Skeletal muscle satellite cell (primary cell): ENCODE data around the gene CALD1.

Experiments
- H3K27me3 ChIP-seq: 2 replicates; pipeline ENCODE4 v1.7.0; 2013; ENCODE audit warnings: low read length; ENCODE audit not compliant: control insufficient read depth, insufficient read depth
- H3K36me3 ChIP-seq: 2 replicates; pipeline ENCODE4 v1.7.0; 2013; ENCODE audit warnings: mild to moderate bottlenecking, control low read depth, low read length; ENCODE audit not compliant: insufficient read depth
- H3K4me1 ChIP-seq: 2 replicates; pipeline ENCODE4 v1.7.0; 2013; ENCODE audit warnings: low read length; ENCODE audit not compliant: control insufficient read depth, insufficient read depth
- H3K4me2 ChIP-seq: 2 replicates; pipeline ENCODE4 v1.7.0; 2013; ENCODE audit warnings: mild to moderate bottlenecking, low read length
- H3K4me3 ChIP-seq: 2 replicates; pipeline ENCODE4 v1.7.0; 2013; ENCODE audit warnings: low read length
- H3K9ac ChIP-seq: 2 replicates; pipeline ENCODE4 v1.7.0; 2013; ENCODE audit warnings: mild to moderate bottlenecking, low read depth, low read length, moderate library complexity
- H3K9me3 ChIP-seq: replicated peaks from 2 replicates; pipeline ENCODE4 v1.7.0; 2013; ENCODE audit warnings: mild to moderate bottlenecking, control low read depth, low read length

CALD1 gene

DNA sequence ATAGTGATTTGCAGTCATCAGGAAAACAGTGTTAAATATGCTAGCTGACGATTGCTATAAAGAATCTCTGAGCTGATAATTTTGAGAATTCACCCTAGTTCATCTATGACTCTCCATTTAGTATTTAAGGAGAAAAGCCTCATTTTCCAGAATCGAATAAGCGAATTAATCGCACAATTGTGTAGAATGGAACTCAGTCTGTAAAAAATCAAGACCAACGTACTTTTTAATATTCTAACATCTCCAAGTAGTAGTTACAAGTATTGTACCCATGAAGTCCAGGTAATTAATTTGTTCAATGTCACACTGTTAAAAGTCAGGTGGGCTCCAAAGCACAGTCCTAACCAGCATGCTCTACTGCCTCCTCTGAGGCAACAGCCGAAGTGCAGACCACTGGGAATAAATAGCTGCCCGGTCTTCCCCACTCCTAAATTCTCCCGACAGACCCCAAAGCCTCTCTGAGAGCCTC lies 206.5 kb downstream of the CALD1 start:
- peak overlapping the region; percentile 84 for H3K9ac ChIP-seq
- no peaks in the 10 kb centered on the region for H3K9me3 ChIP-seq
- no peaks in the 10 kb centered on the region for H3K27me3 ChIP-seq
- no peaks in the 10 kb centered on the region for H3K36me3 ChIP-seq
- H3K4me1 ChIP-seq, result peaks cover 14% of the 10 kb centered on the region
- H3K4me2 ChIP-seq, result peak overlapping the region; percentile 91
- H3K4me3 ChIP-seq, result peak overlapping the region; percentile 93

DNA sequence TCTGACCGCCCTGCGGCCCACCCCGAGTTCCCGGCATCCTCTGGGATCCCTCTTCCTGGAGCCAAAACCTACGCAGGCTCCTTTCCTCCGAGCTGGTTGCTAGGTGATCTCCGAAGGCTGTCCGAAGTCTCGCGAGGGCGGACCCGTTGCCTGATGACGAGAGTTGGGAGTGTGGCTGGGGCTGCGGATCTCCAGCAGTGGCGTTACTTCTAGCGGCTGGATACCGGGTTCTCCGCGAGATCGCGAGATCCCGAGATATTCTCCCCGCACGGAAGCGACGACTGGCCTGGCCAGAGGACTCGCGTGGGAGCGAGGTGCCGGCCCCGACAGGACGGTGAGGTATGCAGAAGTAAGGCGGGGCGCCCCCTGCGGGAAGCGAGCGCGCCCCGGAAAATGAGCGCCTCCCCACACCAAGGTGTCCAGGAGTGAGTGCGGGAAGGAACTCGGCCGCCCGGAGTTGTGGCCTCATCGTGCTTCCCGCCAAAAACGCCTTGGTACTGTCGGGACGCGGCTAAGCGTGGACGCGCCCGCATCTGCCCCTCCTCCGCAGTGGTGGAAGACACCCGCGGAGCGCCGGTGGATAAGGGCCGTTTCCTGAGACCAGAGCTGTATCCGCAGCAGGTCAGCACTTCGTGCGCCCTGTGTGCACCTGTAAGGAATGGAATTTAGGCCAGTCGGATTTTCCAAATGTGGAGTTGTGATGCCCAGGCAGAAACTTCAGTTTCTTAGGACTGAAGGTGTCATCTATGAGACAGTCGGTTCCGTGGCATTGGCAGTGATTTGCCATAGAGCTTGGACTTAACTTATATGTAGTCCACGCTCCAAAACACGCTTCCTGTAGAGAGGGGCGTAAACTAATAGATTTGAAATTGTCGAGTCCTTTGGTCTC lies 207.2 kb downstream of the CALD1 start, which contains the start of gene AGBL3:
AGBL3 (plus strand) TSS at position 146 of the 889 bp plus-strand sequence. CDS start 1,426 bp downstream, outside the sequence.
- H3K4me2 ChIP-seq, result peak within 1 kb of the TSS; percentile 91
- H3K4me1 ChIP-seq, result peaks cover 18% of the 10 kb centered on the region
- no peaks in the 10 kb centered on the region for H3K27me3 ChIP-seq
- no peaks in the 10 kb centered on the region for H3K9me3 ChIP-seq
- no peaks in the 10 kb centered on the region for H3K36me3 ChIP-seq
- peak within 1 kb of the TSS; percentile 84 for H3K9ac ChIP-seq
- H3K4me3 ChIP-seq, result peak within 1 kb of the TSS; percentile 93

DNA sequence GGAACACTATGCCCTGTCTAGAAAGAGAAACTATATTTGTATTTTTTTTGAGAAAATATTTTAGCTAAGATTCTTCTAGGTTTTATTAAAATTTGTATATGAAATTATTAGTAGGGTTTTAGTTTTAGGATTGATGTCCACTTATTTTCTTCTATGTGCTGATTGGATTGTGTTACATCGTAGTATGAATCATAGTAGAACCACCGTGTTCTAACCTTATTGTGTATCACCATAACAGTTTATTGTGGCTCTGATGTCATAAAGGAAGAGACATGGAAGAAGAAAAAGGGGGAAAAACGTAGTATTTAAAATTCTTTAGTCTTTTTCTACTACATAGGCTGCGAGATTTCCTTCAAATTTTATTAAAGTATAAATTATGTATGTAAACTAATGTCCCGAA lies 208.7 kb downstream of the CALD1 start:
- H3K27me3 ChIP-seq, result no peaks in the 10 kb centered on the region
- H3K4me2 ChIP-seq, result peak overlapping the region; percentile 91
- no peak overlapping the region for H3K4me3 ChIP-seq
- H3K9me3 ChIP-seq, result no peaks in the 10 kb centered on the region
- H3K36me3 ChIP-seq, result no peaks in the 10 kb centered on the region
- H3K4me1 ChIP-seq, result peaks cover 32% of the 10 kb centered on the region
- H3K9ac ChIP-seq, result no peak overlapping the region

DNA sequence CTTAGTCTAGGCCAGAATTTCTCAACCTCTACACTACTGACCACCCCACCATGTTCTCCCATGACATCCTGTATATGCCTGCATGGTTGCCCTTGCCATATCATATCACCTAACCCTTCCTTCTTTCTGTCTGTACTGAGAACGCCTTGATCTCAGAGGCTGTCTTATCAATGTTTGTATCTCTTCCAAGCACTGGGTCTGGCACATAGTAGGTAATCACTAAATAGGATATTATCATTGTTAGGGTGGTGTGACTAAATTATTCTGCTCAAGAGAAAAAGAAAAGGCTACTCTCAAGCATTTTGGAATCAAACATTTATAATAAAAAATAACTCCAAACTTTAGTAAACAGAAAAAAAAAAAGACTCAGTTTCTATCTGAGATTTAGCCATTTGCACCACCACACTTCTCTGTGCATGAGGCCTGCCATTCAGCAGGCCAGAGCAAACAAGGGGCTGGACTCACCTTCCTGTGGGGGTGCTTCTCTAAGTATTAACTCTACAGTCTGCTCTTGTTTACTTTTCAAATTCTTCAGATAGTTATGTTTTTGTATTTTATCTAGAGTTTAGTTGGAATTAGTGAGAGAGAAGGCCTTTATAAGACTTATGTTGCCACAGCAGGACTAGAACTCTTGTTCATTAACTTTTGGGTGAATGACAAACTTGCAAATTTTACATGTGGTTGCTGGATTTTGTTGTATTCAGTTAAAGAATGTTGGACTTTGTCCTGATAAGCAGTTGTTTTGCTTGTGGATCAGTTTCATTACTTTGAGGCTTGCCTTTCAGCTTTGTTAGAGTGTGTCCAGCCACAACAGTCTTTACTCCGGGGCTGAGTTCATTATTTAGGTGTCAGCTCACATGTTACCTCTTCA lies 212.3 kb downstream of the CALD1 start:
- Histone ChIP-seq H3K36me3 (peaks cover 3% of the 10 kb centered on the region), H3K9ac (no peak overlapping the region), H3K4me2 (no peak overlapping the region), H3K4me3 (no peak overlapping the region), H3K9me3 (no peaks in the 10 kb centered on the region), H3K27me3 (no peaks in the 10 kb centered on the region), H3K4me1 (peaks cover 27% of the 10 kb centered on the region)

DNA sequence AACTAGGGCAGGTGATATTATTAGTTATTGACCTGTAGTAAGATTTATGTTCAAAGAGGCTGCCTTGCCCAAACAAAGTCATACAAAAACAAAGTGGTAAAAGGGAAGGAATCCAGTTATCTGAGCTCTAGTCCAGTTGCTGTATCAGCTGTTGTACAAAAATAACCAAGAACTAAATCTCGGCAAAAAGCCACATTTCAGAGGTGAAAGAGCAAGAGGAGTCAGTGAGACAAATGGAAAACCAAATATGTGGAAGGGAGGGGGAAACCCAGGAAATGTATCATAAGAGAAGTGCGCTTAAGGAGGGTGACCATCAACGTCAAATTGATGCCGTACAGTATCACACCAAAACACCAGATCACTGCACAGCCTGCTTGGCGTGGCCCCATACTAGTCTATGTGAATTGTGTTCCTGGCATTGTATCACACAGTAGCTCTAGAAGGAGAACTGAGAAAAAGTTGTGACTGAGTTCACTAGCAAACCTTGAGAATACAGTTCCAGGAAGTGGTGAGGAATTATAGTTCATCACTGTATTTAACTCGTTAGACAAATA lies 213.3 kb downstream of the CALD1 start:
- H3K36me3 ChIP-seq, result peaks cover 3% of the 10 kb centered on the region
- H3K4me3 ChIP-seq, result peak overlapping the region; percentile 3
- peak overlapping the region; percentile 55 for H3K4me2 ChIP-seq
- H3K4me1 ChIP-seq, result peaks cover 22% of the 10 kb centered on the region
- no peaks in the 10 kb centered on the region for H3K27me3 ChIP-seq
- no peaks in the 10 kb centered on the region for H3K9me3 ChIP-seq
- H3K9ac ChIP-seq, result peak overlapping the region; percentile 18

DNA sequence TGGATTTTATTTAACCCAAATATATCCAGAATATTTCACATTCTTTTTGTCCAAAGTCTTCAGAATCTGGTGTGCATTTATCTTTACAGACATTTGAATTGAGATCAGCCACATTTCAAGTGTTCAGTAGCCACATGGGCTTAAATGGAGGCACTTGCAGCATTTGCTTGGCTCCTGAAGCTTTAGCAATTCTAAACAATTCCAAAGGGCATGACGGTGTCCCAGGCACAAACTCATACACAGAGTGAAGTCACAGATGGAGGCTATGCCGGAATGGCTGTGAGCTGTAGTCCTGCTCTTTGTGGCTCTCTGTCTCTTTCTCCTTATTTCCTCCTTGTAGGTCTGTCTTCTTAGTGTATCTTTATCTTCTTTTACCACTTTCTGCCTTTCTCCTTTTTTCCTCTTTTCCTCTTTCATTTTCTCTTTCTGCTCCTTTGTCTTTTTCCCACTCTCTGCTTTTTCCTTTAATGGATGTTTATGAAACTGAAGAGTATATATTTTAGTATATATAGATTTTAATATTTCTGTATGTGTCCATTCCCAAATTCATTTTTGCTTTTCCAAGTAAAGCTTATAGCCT lies 214.5 kb downstream of the CALD1 start:
- Histone ChIP-seq H3K9me3 (no peaks in the 10 kb centered on the region), H3K4me3 (no peak overlapping the region), H3K4me2 (no peak overlapping the region), H3K4me1 (peaks cover 18% of the 10 kb centered on the region), H3K9ac (no peak overlapping the region), H3K36me3 (peaks cover 3% of the 10 kb centered on the region), H3K27me3 (no peaks in the 10 kb centered on the region)

DNA sequence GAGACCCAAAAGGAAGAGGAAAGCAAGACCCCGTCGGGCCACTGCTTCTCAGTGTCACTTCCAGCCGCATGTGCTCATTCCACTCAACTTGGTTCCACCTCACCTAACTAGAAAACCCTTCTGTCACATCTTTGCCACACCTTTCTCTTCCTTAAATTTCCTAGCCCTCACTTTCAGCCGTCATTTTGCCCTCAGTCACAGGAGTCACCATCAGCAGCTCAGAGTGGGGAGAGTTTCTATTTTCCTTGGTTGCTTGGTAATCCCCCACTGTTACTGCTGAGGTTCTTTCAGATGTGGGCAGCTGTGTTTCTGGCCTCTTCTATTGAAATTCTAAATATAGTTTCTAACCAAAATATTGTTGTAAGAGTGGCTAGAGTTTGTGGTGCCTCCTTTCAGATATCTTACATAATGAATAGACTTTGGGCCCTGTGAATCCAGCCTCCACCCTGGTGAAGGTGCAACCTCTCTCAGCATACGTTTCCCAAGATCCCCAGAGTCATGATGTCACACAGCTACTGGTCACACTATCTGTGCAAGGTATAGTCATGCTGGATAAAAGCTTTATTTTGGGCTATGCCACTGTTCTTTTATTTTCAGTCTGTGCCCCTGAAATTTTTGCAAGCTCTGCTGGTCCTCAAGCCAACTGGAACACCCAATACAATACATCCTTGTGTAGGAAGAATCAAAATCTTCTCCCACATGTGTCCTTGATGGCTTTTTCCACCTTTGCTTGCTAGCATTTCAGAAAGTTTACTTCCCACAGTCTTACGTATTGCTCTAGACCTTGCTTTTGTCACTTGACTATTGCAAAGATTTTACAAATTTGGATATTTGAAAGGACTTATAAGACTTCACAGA lies 216.0 kb downstream of the CALD1 start:
- Histone ChIP-seq H3K9ac (no peak overlapping the region), H3K27me3 (no peaks in the 10 kb centered on the region), H3K9me3 (no peaks in the 10 kb centered on the region), H3K4me2 (no peak overlapping the region), H3K36me3 (peaks cover 3% of the 10 kb centered on the region), H3K4me1 (peaks cover 18% of the 10 kb centered on the region), H3K4me3 (no peak overlapping the region)

DNA sequence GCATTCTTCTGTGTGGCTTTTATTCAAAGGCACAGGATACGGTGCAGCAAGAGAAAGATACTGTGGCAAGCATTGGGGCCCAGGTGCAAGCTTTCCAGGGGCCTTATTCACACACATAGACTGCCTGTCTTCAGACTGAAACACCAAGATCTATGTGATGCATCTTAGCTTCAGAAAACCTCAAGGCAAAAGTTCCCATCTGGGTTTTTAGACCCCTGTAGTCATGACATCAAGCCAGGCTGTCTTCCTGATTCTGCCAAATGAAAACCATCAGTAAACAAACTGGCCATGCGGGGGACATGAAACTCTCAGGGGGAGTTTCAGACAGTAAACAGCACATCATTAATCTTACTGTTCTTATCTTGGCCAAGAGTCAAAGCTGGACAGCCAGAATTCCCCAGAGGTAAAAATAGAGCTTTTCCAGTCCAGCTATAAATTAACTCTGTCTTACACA lies 216.7 kb downstream of the CALD1 start:
- peaks cover 18% of the 10 kb centered on the region for H3K4me1 ChIP-seq

DNA sequence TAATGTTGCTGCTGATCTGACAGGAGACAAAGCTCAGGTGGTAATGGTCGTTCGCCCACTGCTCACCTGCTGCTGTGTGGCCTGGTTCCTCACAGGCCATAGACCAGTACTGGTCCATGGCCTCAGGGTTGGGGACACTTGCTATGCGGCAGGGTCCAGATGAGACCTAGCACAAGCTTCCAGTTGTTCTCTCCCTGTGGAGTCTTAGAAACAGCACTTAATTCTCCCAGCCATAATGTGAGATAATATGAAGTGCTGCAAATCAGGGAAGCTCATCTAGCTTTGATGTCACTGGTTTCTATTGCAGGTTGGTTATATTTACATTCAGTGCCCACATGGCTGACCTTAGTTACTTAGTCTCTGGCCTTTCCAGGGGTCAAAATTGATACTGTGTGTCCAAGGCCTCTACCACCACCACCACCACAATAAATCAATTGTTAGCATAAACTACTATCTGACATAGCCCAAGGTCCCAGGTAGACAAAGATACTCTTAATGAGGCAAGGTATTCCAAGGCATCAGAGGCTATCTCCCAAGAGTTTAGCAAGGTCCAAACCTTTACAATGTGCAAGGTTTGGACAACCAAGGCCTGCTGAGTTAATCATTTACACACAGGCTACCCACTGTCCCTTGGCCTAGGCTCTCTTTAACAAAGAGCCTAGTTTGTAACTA lies 217.9 kb downstream of the CALD1 start:
- Histone ChIP-seq H3K4me1 (peaks cover 7% of the 10 kb centered on the region), H3K27me3 (no peaks in the 10 kb centered on the region), H3K4me3 (no peak overlapping the region), H3K9me3 (no peaks in the 10 kb centered on the region), H3K9ac (no peak overlapping the region), H3K36me3 (peaks cover 3% of the 10 kb centered on the region), H3K4me2 (no peak overlapping the region)

More for the DNA sequence above, 216.7 kb downstream of the CALD1 start:
- Histone ChIP-seq H3K36me3 (peaks cover 3% of the 10 kb centered on the region), H3K9ac (no peak overlapping the region), H3K4me2 (no peak overlapping the region), H3K9me3 (no peaks in the 10 kb centered on the region), H3K4me3 (no peak overlapping the region), H3K27me3 (no peaks in the 10 kb centered on the region)

DNA sequence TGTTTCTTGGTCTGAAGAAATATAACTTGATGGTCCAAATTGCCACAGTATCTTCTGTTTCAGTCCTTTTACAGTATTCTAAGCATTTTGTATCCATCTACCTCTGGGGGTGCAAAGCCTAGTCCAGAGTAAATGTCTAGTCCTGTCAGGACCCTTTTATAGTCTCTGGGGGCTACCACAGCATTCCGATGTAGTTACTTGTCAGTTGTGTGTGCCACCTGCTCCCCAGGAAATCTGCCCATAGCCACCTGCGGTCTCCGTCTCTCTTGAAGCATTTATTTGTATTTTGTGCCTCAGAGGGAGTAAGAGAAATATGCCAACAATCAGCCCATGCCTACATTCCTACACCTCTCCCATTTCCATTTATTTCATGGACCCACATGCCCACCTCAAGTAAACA lies 219.7 kb downstream of the CALD1 start:
- Histone ChIP-seq H3K4me3 (no peak overlapping the region), H3K4me2 (no peak overlapping the region), H3K9me3 (no peaks in the 10 kb centered on the region), H3K9ac (no peak overlapping the region), H3K27me3 (no peaks in the 10 kb centered on the region), H3K36me3 (no peaks in the 10 kb centered on the region), H3K4me1 (no peaks in the 10 kb centered on the region)
